Measurements from ENCODE around the gene PIEZO2.
"Not testable (repeated sequence)": the region's sequence is repeated elsewhere in the genome, so short reads cannot be mapped to it uniquely, and the experiment has no call there.

Gene PIEZO2

DNA sequence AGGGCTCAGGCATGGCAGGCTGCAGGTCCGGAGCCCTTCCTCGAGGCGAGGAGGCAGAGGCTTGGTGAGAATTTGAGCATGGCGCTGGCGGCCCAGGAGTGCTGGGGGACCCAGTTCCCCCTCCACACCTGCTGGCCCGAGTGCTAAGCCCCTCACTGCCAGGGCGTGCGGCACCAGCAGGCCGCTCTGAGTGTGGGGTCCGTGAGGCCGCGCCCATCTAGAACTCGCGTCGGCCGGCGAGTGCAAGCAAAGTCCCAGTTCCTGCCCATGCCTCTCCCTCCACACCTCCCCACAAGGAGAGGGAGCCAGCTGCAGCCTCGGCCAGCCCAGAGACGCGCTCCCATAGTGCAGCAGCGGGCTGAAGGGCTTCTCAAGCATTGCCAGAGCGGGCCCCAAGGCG is 233.0 kb downstream of the PIEZO2 start:
- Histone ChIP-seq H3K4me2 (no peak overlapping the region), H3K9me3 (replicated peaks in 1 of 11) (peaks cover 0 to 5% (median 0%) of the 10 kb centered on the region in 11 experiments; a peak in 3 of 22 replicates), H3K27ac (no peak overlapping the region), H3K4me3 (no peak overlapping the region), H3K4me1 (no peaks in the 10 kb centered on the region), H4K20me1 (no peaks in the 10 kb centered on the region), H3K27me3 (no peaks in the 10 kb centered on the region), H3K9ac (no peak overlapping the region), H3K36me3 (no peaks in the 10 kb centered on the region)
- TF ChIP-seq Cebpa-rat (IDR thresholded peaks at IDR 0.05): no peak

GRCh38 chr18:10915748-10916147 is 233.6 kb downstream of the PIEZO2 start:
- H3K4me1 ChIP-seq; H4K20me1 ChIP-seq; H3K27me3 ChIP-seq; H3K36me3 ChIP-seq; H3K4me3 ChIP-seq; H3K9me3 ChIP-seq (replicated peaks in 1 of 11); H3K9ac ChIP-seq; H3K27ac ChIP-seq; H3K4me2 ChIP-seq: not testable (repeated sequence)

DNA sequence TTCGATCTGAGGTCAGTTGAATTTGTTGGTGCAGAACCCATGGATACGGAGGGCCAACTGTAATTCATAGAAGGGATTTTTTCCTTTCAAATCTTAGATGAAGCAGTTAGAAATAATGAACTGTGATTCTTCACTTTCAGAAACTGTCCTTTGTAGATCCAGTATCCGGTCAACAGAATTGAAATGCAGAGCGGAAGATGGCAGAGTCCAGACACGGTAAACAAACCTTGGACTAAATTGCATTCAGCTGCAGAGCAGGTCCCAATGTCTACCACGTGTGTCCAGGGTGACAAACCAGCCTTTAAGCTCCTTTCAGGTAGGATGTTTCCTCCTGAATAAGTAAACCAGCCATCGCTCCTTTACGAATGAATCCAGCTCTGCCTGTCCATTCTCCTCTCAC is 234.8 kb downstream of the PIEZO2 start:
- not testable (repeated sequence) for H3K27me3 ChIP-seq; H4K20me1 ChIP-seq; H3K9ac ChIP-seq; H3K4me3 ChIP-seq; H3K4me2 ChIP-seq; H3K36me3 ChIP-seq; H3K4me1 ChIP-seq; H3K27ac ChIP-seq; H3K9me3 ChIP-seq (replicated peaks in 1 of 11)

- H4K20me1 ChIP-seq: no peaks in the 10 kb centered on the region
- no peaks in the 10 kb centered on the region for H3K4me1 ChIP-seq
- no peak overlapping the region for H3K4me2 ChIP-seq
- H3K9me3 ChIP-seq (replicated peaks in 1 of 11): peaks cover 0 to 5% (median 0%) of the 10 kb centered on the region in 11 experiments; a peak in 3 of 22 replicates
- no peaks in the 10 kb centered on the region for H3K27me3 ChIP-seq
- no peak overlapping the region for H3K27ac ChIP-seq
- no peak for TF ChIP-seq Cebpa-rat (IDR thresholded peaks at IDR 0.05)
- H3K36me3 ChIP-seq: no peaks in the 10 kb centered on the region
- H3K4me3 ChIP-seq: no peak overlapping the region
- H3K9ac ChIP-seq: no peak overlapping the region
Measured at GRCh38 chr18:10913919-10914318, 235.4 kb downstream of the PIEZO2 start.

GRCh38 chr18:10912790-10913545 is 236.4 kb downstream of the PIEZO2 start:
- Histone ChIP-seq H3K4me1 (no peaks in the 10 kb centered on the region), H3K36me3 (no peaks in the 10 kb centered on the region), H3K9ac (no peak overlapping the region), H3K4me2 (no peak overlapping the region), H4K20me1 (no peaks in the 10 kb centered on the region), H3K27ac (no peak overlapping the region), H3K4me3 (no peak overlapping the region), H3K9me3 (replicated peaks in 1 of 11) (peaks cover 0 to 5% (median 0%) of the 10 kb centered on the region in 11 experiments; a peak in 3 of 22 replicates), H3K27me3 (no peaks in the 10 kb centered on the region)
- TF ChIP-seq Cebpa-rat (IDR thresholded peaks at IDR 0.05): no peak

DNA sequence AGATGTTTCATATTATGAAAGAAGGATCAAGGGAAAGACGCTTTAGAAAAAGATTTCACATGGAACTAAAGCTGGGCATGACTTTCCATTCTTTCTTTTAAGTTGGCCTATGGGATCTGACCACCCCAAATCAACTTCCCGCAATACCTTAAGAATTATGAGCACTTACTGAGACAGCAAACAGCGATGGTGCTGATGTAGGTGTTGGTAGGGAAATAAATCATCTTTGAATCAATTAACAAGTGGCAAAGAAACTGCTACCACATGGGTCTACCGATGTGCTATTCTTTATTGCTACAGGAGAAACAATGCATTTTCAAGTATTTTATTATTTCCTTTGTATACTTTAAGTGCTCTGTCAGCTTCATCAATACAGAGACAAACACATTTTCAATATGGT is 239.6 kb downstream of the PIEZO2 start:
- TF ChIP-seq Cebpa-rat (IDR thresholded peaks at IDR 0.05): no peak
- Histone ChIP-seq H3K4me1 (no peaks in the 10 kb centered on the region), H3K27ac (no peak overlapping the region), H3K4me3 (no peak overlapping the region), H3K9me3 (replicated peaks in 1 of 11) (no peaks in the 10 kb centered on the region; a peak in 1 of 22 replicates), H3K9ac (no peak overlapping the region), H3K4me2 (no peak overlapping the region), H3K27me3 (no peaks in the 10 kb centered on the region), H3K36me3 (no peaks in the 10 kb centered on the region), H4K20me1 (no peaks in the 10 kb centered on the region)

DNA sequence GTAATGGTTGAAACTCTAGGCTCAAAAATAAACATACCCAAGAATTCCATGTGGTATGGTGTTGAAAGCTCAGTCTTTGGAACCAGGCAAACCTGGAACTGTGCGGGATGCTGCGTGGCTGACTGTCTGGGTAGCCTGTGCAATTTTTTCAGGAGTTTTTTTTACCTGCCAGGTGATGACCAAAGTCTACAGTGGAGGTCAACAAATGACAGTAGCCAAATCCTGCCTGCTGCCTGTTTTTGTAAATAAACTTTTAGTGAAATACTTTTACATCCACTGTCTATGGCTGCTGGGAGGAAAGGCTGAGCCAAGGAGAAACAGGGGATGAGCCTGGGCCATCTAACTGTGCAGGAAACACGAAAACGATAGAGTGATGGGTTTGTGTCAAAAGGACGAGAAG is 240.6 kb downstream of the PIEZO2 start:
- Histone ChIP-seq H3K36me3 (no peaks in the 10 kb centered on the region), H3K27ac (no peak overlapping the region), H3K9ac (no peak overlapping the region), H3K27me3 (no peaks in the 10 kb centered on the region), H3K4me3 (no peak overlapping the region), H4K20me1 (no peaks in the 10 kb centered on the region), H3K4me1 (no peaks in the 10 kb centered on the region), H3K9me3 (replicated peaks in 1 of 11) (no peaks in the 10 kb centered on the region; a peak in 1 of 22 replicates), H3K4me2 (no peak overlapping the region)
- TF ChIP-seq Cebpa-rat (IDR thresholded peaks at IDR 0.05): no peak

DNA sequence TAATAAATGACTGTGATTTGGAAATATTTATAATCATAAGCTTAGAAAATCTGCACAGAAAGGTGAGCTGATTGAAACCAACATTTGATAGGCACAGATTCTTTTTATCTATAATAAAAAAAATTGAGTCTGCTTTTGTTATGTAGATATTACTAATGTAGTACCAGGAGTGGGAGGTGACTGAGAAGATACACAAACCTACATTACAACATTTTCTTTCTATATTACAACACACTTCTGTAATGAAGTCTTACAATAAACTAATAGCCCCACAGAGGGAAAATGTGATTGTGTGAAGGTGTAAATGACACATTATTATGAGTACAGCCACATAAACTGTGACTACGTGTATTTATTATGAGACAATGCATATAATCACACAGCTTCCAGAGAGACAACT is 241.6 kb downstream of the PIEZO2 start:
- TF ChIP-seq Cebpa-rat (IDR thresholded peaks at IDR 0.05): no peak
- no peak overlapping the region for H3K4me3 ChIP-seq
- H3K27ac ChIP-seq: no peak overlapping the region
- H3K27me3 ChIP-seq: no peaks in the 10 kb centered on the region
- no peaks in the 10 kb centered on the region for H3K4me1 ChIP-seq
- no peaks in the 10 kb centered on the region; a peak in 1 of 22 replicates for H3K9me3 ChIP-seq (replicated peaks in 1 of 11)
- H3K36me3 ChIP-seq: no peaks in the 10 kb centered on the region
- H4K20me1 ChIP-seq: no peaks in the 10 kb centered on the region
- no peak overlapping the region for H3K9ac ChIP-seq
- no peak overlapping the region for H3K4me2 ChIP-seq

DNA sequence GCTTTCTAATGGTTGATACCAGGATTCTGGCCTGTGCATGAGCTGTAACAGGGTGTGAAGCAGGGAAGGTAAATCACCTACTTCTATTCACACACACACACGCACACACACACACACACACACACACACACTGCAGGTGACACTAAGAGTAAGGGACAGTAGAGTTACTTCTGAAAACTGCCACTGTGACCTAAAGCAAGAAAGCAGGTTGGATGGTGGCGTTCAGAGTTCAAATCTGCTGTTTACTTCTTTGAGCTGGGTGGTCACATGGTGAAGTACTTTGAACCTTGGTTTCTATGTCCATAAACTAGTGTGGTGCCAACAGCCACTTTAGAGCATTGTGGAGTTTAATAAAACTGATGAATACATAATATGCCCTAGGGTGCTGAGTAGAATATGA is 248.0 kb downstream of the PIEZO2 start:
- H3K4me2 ChIP-seq: no peak overlapping the region
- TF ChIP-seq Cebpa-rat (IDR thresholded peaks at IDR 0.05): no peak
- no peaks in the 10 kb centered on the region for H3K36me3 ChIP-seq
- no peaks in the 10 kb centered on the region for H3K27me3 ChIP-seq
- no peak overlapping the region for H3K27ac ChIP-seq
- H3K4me1 ChIP-seq: peaks cover 0 to 26% (median 16%) of the 10 kb centered on the region in 10 experiments; a peak in 14 of 20 replicates
- H4K20me1 ChIP-seq: no peaks in the 10 kb centered on the region
- H3K9me3 ChIP-seq (replicated peaks in 1 of 11): no peaks in the 10 kb centered on the region
- no peak overlapping the region for H3K9ac ChIP-seq
- no peak overlapping the region for H3K4me3 ChIP-seq

- H3K36me3 ChIP-seq: no peaks in the 10 kb centered on the region
- no peak overlapping the region for H3K27ac ChIP-seq
- H3K4me2 ChIP-seq: no peak overlapping the region
- no peak overlapping the region for H3K9ac ChIP-seq
- no peaks in the 10 kb centered on the region for H4K20me1 ChIP-seq
- H3K4me3 ChIP-seq: no peak overlapping the region
- no peaks in the 10 kb centered on the region for H3K27me3 ChIP-seq
- no peaks in the 10 kb centered on the region for H3K9me3 ChIP-seq (replicated peaks in 1 of 11)
- no peak for TF ChIP-seq Cebpa-rat (IDR thresholded peaks at IDR 0.05)
- H3K4me1 ChIP-seq: peaks cover 0 to 30% (median 19%) of the 10 kb centered on the region in 10 experiments; a peak in 14 of 20 replicates
Measured at GRCh38 chr18:10900435-10900834, 248.9 kb downstream of the PIEZO2 start.
